Lung (tissue), 12 donors: ENCODE results near the gene NDC1. TPM values are rescaled to one million over a fixed set of nuclear protein-coding genes. Genes with fewer than 3 reads are reported as not detected.

Source experiments
- ATAC-seq: fragments of 200-7000 bp; cut with Tn5 transposase; one replicate; pipeline ENCODE4 v1.9.1; 2020; ENCODE audit warnings: moderate number of reproducible peaks; ENCODE audit not compliant: insufficient read depth, low FRiP score
- DNase-seq, 3 donors: peaks; one replicate each; pipeline ENCODE4 v3.0.0-alpha.2; 2013 to 2017
- H3K27ac ChIP-seq, 2 donors: one replicate each; pipeline ENCODE4 v1.5.1; 2013; ENCODE audit warnings: mild to moderate bottlenecking in 2 of 2, moderate library complexity in 2 of 2, control low read depth in 1 of 2, inconsistent platforms in 1 of 2, low read depth in 1 of 2, low read length in 1 of 2
- H3K27me3 ChIP-seq, 3 donors: one replicate each; pipeline ENCODE4 v1.5.1; 2013; ENCODE audit warnings: low read length in 2 of 3; ENCODE audit not compliant: control insufficient read depth in 3 of 3, insufficient read depth in 3 of 3
- H3K36me3 ChIP-seq, 4 donors: one replicate each; pipeline ENCODE4 v1.5.1; 2013; ENCODE audit warnings: low read length in 4 of 4, mild to moderate bottlenecking in 1 of 4, moderate library complexity in 1 of 4; ENCODE audit not compliant: control insufficient read depth in 4 of 4, insufficient read depth in 4 of 4
- H3K4me1 ChIP-seq, 5 donors: one replicate each; pipeline ENCODE4 v1.5.1; 2013; ENCODE audit warnings: low read length in 5 of 5, mild to moderate bottlenecking in 2 of 5, moderate library complexity in 1 of 5; ENCODE audit not compliant: control insufficient read depth in 5 of 5, insufficient read depth in 5 of 5
- H3K4me3 ChIP-seq: one replicate; pipeline ENCODE4 v1.5.1; 2013; ENCODE audit warnings: mild to moderate bottlenecking, control low read depth, moderate library complexity
- H3K9ac ChIP-seq, 2 donors: one replicate each; pipeline ENCODE4 v1.5.1; 2013; ENCODE audit warnings: low read length in 2 of 2, control low read depth in 1 of 2; ENCODE audit not compliant: insufficient read depth in 1 of 2
- H3K9me3 ChIP-seq, 4 donors: one replicate each; pipeline ENCODE4 v1.5.1; 2013; ENCODE audit warnings: low read length in 3 of 4, mild to moderate bottlenecking in 1 of 4, moderate library complexity in 1 of 4; ENCODE audit not compliant: control insufficient read depth in 4 of 4, insufficient read depth in 3 of 4
- CTCF ChIP-seq: IDR thresholded peaks from 2 replicates; pipeline ENCODE4 v1.5.1; 2012; ENCODE audit warnings: mild to moderate bottlenecking; ENCODE audit errors: control extremely low read depth, extremely low read depth
- WGBS, 2 donors: extraction: QIAGEN DNeasy Blood & Tissue Kit; methylation state at CpG; one replicate each; pipeline ENCODE4 v1.1.7; 2013; 5-methylcytosine and 5-hydroxymethylcytosine counted together
- polyA plus RNA-seq, 2 donors: library from polyadenylated mRNA; stranded (reverse); fragments of 200-250 nt; gene quantifications; one replicate each; pipeline ENCODE4 v1.2.1, GENCODE V29; 2013
- total RNA-seq, 2 donors: library from RNA; depleted of rRNA in 1 of 2; stranded (reverse); fragments of >200 nt in 1 of 2; gene quantifications; one replicate each; pipeline ENCODE4 v1.2.1, GENCODE V29; 2014 to 2021
- donor health status: control.
- donor health status: control.
- donor health status: Bipolar disorder and iron deficiency.
- donor health status: healthy.
- donor health status: DM: yes; HTN: yes; CAD: no.

NDC1 gene
- total and polyA plus RNA-seq, 4 donors, result 3.9 to 16.7 (median 7.6) TPM

GRCh38 chr1:53871773-53872484 is 33.8 kb upstream of the NDC1 start:
- Histone ChIP-seq H3K27me3 (no peaks in the 10 kb centered on the region), H3K9me3 (peaks cover 0 to 1% (median 0%) of the 10 kb centered on the region in 4 donors), H3K36me3 (peaks cover 5 to 26% (median 20%) of the 10 kb centered on the region in 4 donors), H3K9ac (no peak overlapping the region), H3K4me1 (peaks cover 0 to 3% (median 0%) of the 10 kb centered on the region in 5 donors), H3K4me3 (no peak overlapping the region), H3K27ac (no peak overlapping the region)
- DNase-seq (peak in 1 of 3 donors; percentile 14), ATAC-seq (no peak)
- 79 to 80% methylated on average over 5 of the region's 5 CpGs for WGBS, 2 donors
- no peak for TF ChIP-seq CTCF

GRCh38 chr1:53871221-53871620 is 33.1 kb upstream of the NDC1 start:
- H3K4me1 ChIP-seq, result peaks cover 0 to 3% (median 0%) of the 10 kb centered on the region in 5 donors
- 84% methylated on average over 4 of the region's 4 CpGs for WGBS, 2 donors
- H3K36me3 ChIP-seq, result peaks cover 5 to 28% (median 18%) of the 10 kb centered on the region in 4 donors
- peak in 2 of 3 donors; percentile 32 to 52 for DNase-seq
- H3K27ac ChIP-seq, result no peak overlapping the region
- TF ChIP-seq CTCF, result no peak
- no peak for ATAC-seq
- H3K27me3 ChIP-seq, result no peaks in the 10 kb centered on the region
- H3K9ac ChIP-seq, result no peak overlapping the region
- no peak overlapping the region for H3K4me3 ChIP-seq
- H3K9me3 ChIP-seq, result peaks cover 0 to 1% (median 0%) of the 10 kb centered on the region in 4 donors

GRCh38 chr1:53869454-53870117 is 31.5 kb upstream of the NDC1 start:
- peaks cover 0 to 1% (median 0%) of the 10 kb centered on the region in 4 donors for H3K9me3 ChIP-seq
- no peak for TF ChIP-seq CTCF
- peaks cover 0 to 3% (median 0%) of the 10 kb centered on the region in 5 donors for H3K4me1 ChIP-seq
- peaks cover 5 to 24% (median 18%) of the 10 kb centered on the region in 4 donors for H3K36me3 ChIP-seq
- no peak overlapping the region for H3K4me3 ChIP-seq
- DNase-seq (peak in 1 of 3 donors; percentile 10), ATAC-seq (no peak)
- no peaks in the 10 kb centered on the region for H3K27me3 ChIP-seq
- no peak overlapping the region for H3K27ac ChIP-seq
- no peak overlapping the region for H3K9ac ChIP-seq
- WGBS, 2 donors, result 72 to 85% methylated on average over 11 of the region's 11 CpGs
